A549 (cell line): Measurements from ENCODE around the gene TRAF7.

ENCODE experiments used
- BHLHE40 ChIP-seq: IDR thresholded peaks from 2 replicates; pipeline ENCODE4 v1.6.1; 2012; ENCODE audit warnings: low read depth, low read length, inconsistent platforms
- CTCF ChIP-seq: fragments of >200 bp; sonication (Bioruptor Twin); formaldehyde crosslinking; IDR thresholded peaks from 3 replicates; pipeline ENCODE4 v1.5.1; 2016
- MYC ChIP-seq: IDR thresholded peaks from 2 replicates; pipeline ENCODE4 v1.6.1; 2012; ENCODE audit warnings: mild to moderate bottlenecking, inconsistent platforms, low read length, improper control_type of control experiment, borderline replicate concordance
- NR3C1 ChIP-seq: fragments of >200 bp; sonication (Bioruptor Twin); formaldehyde crosslinking; IDR thresholded peaks from 3 replicates; pipeline ENCODE4 v1.6.1; 2017
- POLR2A ChIP-seq: IDR thresholded peaks from 2 replicates; pipeline ENCODE4 v1.6.1; 2012; ENCODE audit warnings: mild to moderate bottlenecking, low read length
- POLR2AphosphoS2 ChIP-seq: conservative IDR thresholded peaks from 2 replicates; pipeline ENCODE4 v1.6.1; 2012; ENCODE audit warnings: low read length, improper control_type of control experiment, inconsistent platforms
- RAD21 ChIP-seq, 2 experiments: fragments of >200 bp in 1 of 2; sonication (Bioruptor Twin) in 1 of 2; formaldehyde crosslinking in 1 of 2; IDR thresholded peaks in 1 of 2; conservative IDR thresholded peaks in 1 of 2; 2 replicates in 1 of 2; 3 replicates in 1 of 2; pipeline ENCODE4 v1.6.1; 2012 to 2018; ENCODE audit warnings: inconsistent platforms in 1 of 2
- RARB ChIP-seq: fragments of 250-450 bp; sonication (Bioruptor Pico); IDR thresholded peaks from 2 replicates; pipeline ENCODE4 v1.8.0; 2021; ENCODE audit warnings: mild to moderate bottlenecking, moderate library complexity
- RCOR1 ChIP-seq: fragments of 150-350 bp; IDR thresholded peaks from 2 replicates; pipeline ENCODE4 v1.6.1; 2014; ENCODE audit warnings: antibody characterized with exemption, low read length, low read depth
- RFX5 ChIP-seq: fragments of 450-650 bp; IDR thresholded peaks from 2 replicates; pipeline ENCODE4 v1.7.1; 2014; ENCODE audit warnings: antibody characterized with exemption, mild to moderate bottlenecking, moderate library complexity
- ZSCAN20 ChIP-seq: fragments of 250-450 bp; sonication (Bioruptor Pico); IDR thresholded peaks from 2 replicates; pipeline ENCODE4 v1.8.0; 2022; ENCODE audit warnings: mild to moderate bottlenecking, moderate library complexity

GRCh38 chr16:2191446-2191706 is 35.8 kb downstream of the TRAF7 start:
- TF ChIP-seq RFX5 = no peak
- TF ChIP-seq CTCF = no peak
- no peak for TF ChIP-seq ZSCAN20 (CRISPR knock-in tag)
- TF ChIP-seq MYC = no peak
- no peak for TF ChIP-seq BHLHE40
- no peak for TF ChIP-seq RAD21 (conservative IDR thresholded peaks at IDR 0.05 in 1 of 2, IDR thresholded peaks at IDR 0.05 in 1 of 2)
- TF ChIP-seq POLR2A = no peak
- no peak for TF ChIP-seq RARB (CRISPR knock-in tag)
- no peak for TF ChIP-seq NR3C1
- no peak for TF ChIP-seq POLR2AphosphoS2
- TF ChIP-seq RCOR1 = no peak
